H1 (cell line): Measurements from ENCODE around the gene TMEM135. TPM values are rescaled to one million over a fixed set of nuclear protein-coding genes. Genes with fewer than 3 reads are reported as not detected.

Source experiments
- CTCF ChIA-PET: fragments of 300-600 bp; sonication (Branson Sonifier 250); formaldehyde crosslinking; loops from one replicate; lab custom pipeline; 2021; ENCODE audit not compliant: partially characterized antibody; lab: Charles Lee
- POLR2A ChIA-PET: fragments of 300-600 bp; sonication (Branson Sonifier 250); formaldehyde crosslinking; loops from one replicate; lab custom pipeline; 2021; ENCODE audit warnings: inconsistent platforms; ENCODE audit not compliant: partially characterized antibody; lab: Charles Lee
- DNase-seq, 2 experiments: peaks; one replicate each; pipeline versions ENCODE4 v3.0.0 to v3.0.0-alpha.2; 2010 to 2022; ENCODE audit warnings: low spot score in 2 of 2, low read depth in 1 of 2, mixed read lengths in 1 of 2
- FAIRE-seq: peaks from 2 replicates; lab custom pipeline; 2011; peaks lifted over from hg19 to GRCh38; lab: Jason Lieb, UNC
- H2AFZ ChIP-seq: 2 replicates; pipeline ENCODE4 v1.8.1; 2012; ENCODE audit warnings: low read length, inconsistent platforms
- H2AK5ac ChIP-seq: 2 replicates; pipeline ENCODE4 v1.6.1; 2013; ENCODE audit warnings: low read depth, low read length
- H2BK120ac ChIP-seq: replicated peaks from 2 replicates; pipeline ENCODE3; 2013; ENCODE audit warnings: low read depth, low read length, inconsistent platforms
- H2BK12ac ChIP-seq: 2 replicates; pipeline ENCODE4 v1.6.1; 2013; ENCODE audit warnings: low read depth, low read length
- H2BK15ac ChIP-seq: 2 replicates; pipeline ENCODE4 v1.6.1; 2013; ENCODE audit warnings: low read length
- H2BK20ac ChIP-seq: 2 replicates; pipeline ENCODE4 v1.6.1; 2013; ENCODE audit warnings: low read length
- H2BK5ac ChIP-seq: 2 replicates; pipeline ENCODE4 v1.6.1; 2013; ENCODE audit warnings: low read depth, low read length
- H3K14ac ChIP-seq: 2 replicates; pipeline ENCODE4 v1.6.1; 2013; ENCODE audit warnings: inconsistent platforms; ENCODE audit not compliant: insufficient read length
- H3K18ac ChIP-seq: 2 replicates; pipeline ENCODE4 v1.6.1; 2013; ENCODE audit warnings: low read length; ENCODE audit errors: extremely low read depth
- H3K23ac ChIP-seq: 2 replicates; pipeline ENCODE4 v1.6.1; 2013; ENCODE audit warnings: inconsistent platforms; ENCODE audit not compliant: insufficient read length
- H3K23me2 ChIP-seq: 2 replicates; pipeline ENCODE4 v1.6.1; 2013; ENCODE audit warnings: low read depth, low read length
- H3K27ac ChIP-seq: 2 replicates; pipeline ENCODE4 v1.6.1; 2011; ENCODE audit warnings: low read depth, low read length, inconsistent platforms
- H3K27me3 ChIP-seq, 4 experiments: replicated peaks in 1 of 4; 1 replicate in 1 of 4; 2 replicates in 3 of 4; pipeline versions ENCODE4 v1.6.1 to v1.8.1; 2011 to 2013; ENCODE audit warnings: low read length in 3 of 4, mild to moderate bottlenecking in 3 of 4, inconsistent platforms in 2 of 4, mixed read lengths in 2 of 4, moderate library complexity in 1 of 4; ENCODE audit not compliant: control insufficient read depth in 3 of 4, insufficient read depth in 3 of 4; ENCODE audit errors: extremely low read depth in 1 of 4
- H3K36me3 ChIP-seq, 4 experiments: 2 replicates each; pipeline versions ENCODE4 v1.6.1 to v1.8.1; 2011 to 2013; ENCODE audit warnings: mild to moderate bottlenecking in 4 of 4, low read length in 3 of 4, moderate library complexity in 2 of 4, control low read depth in 1 of 4, inconsistent platforms in 1 of 4; ENCODE audit not compliant: insufficient read depth in 4 of 4, control insufficient read depth in 2 of 4
- H3K4ac ChIP-seq: replicated peaks from 2 replicates; pipeline ENCODE3; 2013; ENCODE audit warnings: low read length, low read depth, mixed read lengths, inconsistent platforms; ENCODE audit not compliant: insufficient read length
- H3K4me1 ChIP-seq, 4 experiments: replicated peaks in 1 of 4; 1 replicate in 1 of 4; 2 replicates in 3 of 4; pipeline versions ENCODE4 v1.6.1 to v1.8.1; 2011 to 2013; ENCODE audit warnings: low read length in 3 of 4, inconsistent platforms in 2 of 4, mixed read lengths in 1 of 4; ENCODE audit not compliant: insufficient read depth in 4 of 4, control insufficient read depth in 3 of 4
- H3K4me2 ChIP-seq, 2 experiments: 2 replicates each; pipeline versions ENCODE4 v1.6.1 to v1.8.1; 2011 to 2013; ENCODE audit warnings: low read depth in 2 of 2, low read length in 2 of 2, control low read depth in 1 of 2, inconsistent platforms in 1 of 2, mild to moderate bottlenecking in 1 of 2; ENCODE audit not compliant: insufficient read depth in 1 of 2
- H3K4me3 ChIP-seq, 4 experiments: fragments of 200-600, 300-600 bp in 1 of 4; sonication (generic), shearing (Covaris generic), sonication (Bioruptor Twin) in 1 of 4; 2 replicates each; pipeline versions ENCODE4 v1.5.1 to v1.8.1; 2011 to 2016; ENCODE audit warnings: low read length in 4 of 4, low read depth in 3 of 4, control low read depth in 2 of 4, inconsistent platforms in 2 of 4, mild to moderate bottlenecking in 2 of 4, mixed read lengths in 1 of 4, moderate library complexity in 1 of 4; ENCODE audit not compliant: insufficient read depth in 2 of 4; ENCODE audit errors: extremely low read depth in 1 of 4
- H3K56ac ChIP-seq: replicated peaks from 2 replicates; pipeline ENCODE3; 2013; ENCODE audit warnings: low read depth, mild to moderate bottlenecking, mixed read lengths, low read length, inconsistent platforms; ENCODE audit not compliant: insufficient read length
- H3K79me1 ChIP-seq: 2 replicates; pipeline ENCODE4 v1.6.1; 2013; ENCODE audit warnings: low read depth, low read length, control low read depth
- H3K79me2 ChIP-seq, 2 experiments: 2 replicates each; pipeline versions ENCODE4 v1.6.1 to v1.8.1; 2012 to 2013; ENCODE audit warnings: low read length in 2 of 2, mild to moderate bottlenecking in 2 of 2, inconsistent platforms in 1 of 2; ENCODE audit not compliant: insufficient read depth in 2 of 2, control insufficient read depth in 1 of 2
- H3K9ac ChIP-seq, 4 experiments: replicated peaks in 1 of 4; 1 replicate in 1 of 4; 2 replicates in 3 of 4; pipeline versions ENCODE4 v1.6.1 to v1.8.1; 2011 to 2013; ENCODE audit warnings: low read depth in 3 of 4, low read length in 3 of 4, control low read depth in 2 of 4, mild to moderate bottlenecking in 2 of 4, moderate library complexity in 2 of 4, inconsistent platforms in 1 of 4; ENCODE audit errors: extremely low read depth in 1 of 4
- H3K9me3 ChIP-seq, 2 experiments: 2 replicates each; pipeline versions ENCODE4 v1.6.1 to v1.8.1; 2012 to 2013; ENCODE audit warnings: mild to moderate bottlenecking in 2 of 2, moderate library complexity in 2 of 2, control low read depth in 1 of 2, inconsistent platforms in 1 of 2, low read depth in 1 of 2, low read length in 1 of 2, mixed read lengths in 1 of 2; ENCODE audit not compliant: insufficient read depth in 2 of 2
- H4K20me1 ChIP-seq, 2 experiments: replicated peaks in 1 of 2; 2 replicates each; pipeline versions ENCODE3 to v1.8.1; 2011 to 2013; ENCODE audit warnings: inconsistent platforms in 2 of 2, low read length in 2 of 2, mild to moderate bottlenecking in 1 of 2; ENCODE audit not compliant: insufficient read depth in 2 of 2, control insufficient read depth in 1 of 2
- H4K5ac ChIP-seq: 2 replicates; pipeline ENCODE4 v1.6.1; 2013; ENCODE audit warnings: low read length, low read depth, mixed read lengths, inconsistent platforms; ENCODE audit not compliant: insufficient read length
- H4K8ac ChIP-seq: 2 replicates; pipeline ENCODE4 v1.8.0; 2013; ENCODE audit warnings: mild to moderate bottlenecking, moderate library complexity, low read length, inconsistent platforms; ENCODE audit not compliant: insufficient read depth; ENCODE audit errors: extremely low read depth
- H4K91ac ChIP-seq: replicated peaks from 2 replicates; pipeline ENCODE3; 2013; ENCODE audit warnings: low read length, mixed read lengths, inconsistent platforms; ENCODE audit not compliant: insufficient read length
- CEBPB ChIP-seq: IDR thresholded peaks from 2 replicates; pipeline ENCODE4 v1.6.1; 2012; ENCODE audit warnings: low read depth, low read length
- CHD1 ChIP-seq: IDR thresholded peaks from 2 replicates; pipeline ENCODE4 v1.6.1; 2012; ENCODE audit warnings: low read depth, low read length, improper control_type of control experiment
- WGBS, 2 experiments: shearing (Covaris generic) in 1 of 2; methylation state at CpG; one replicate each; pipeline versions ENCODE4 v1.1.6 to v1.1.7; 2013 to 2015; ENCODE audit warnings: low lambda C conversion rate in 2 of 2, mixed read lengths in 2 of 2, inconsistent platforms in 1 of 2, low coverage in 1 of 2, missing lambda C conversion rate in 1 of 2; ENCODE audit not compliant: insufficient replicate concordance in 2 of 2, insufficient coverage in 1 of 2, insufficient read length in 1 of 2; ENCODE audit errors: extremely low coverage in 1 of 2, missing lambda C conversion rate in 1 of 2; 5-methylcytosine and 5-hydroxymethylcytosine counted together
- polyA plus RNA-seq, 7 experiments: library from polyadenylated mRNA; depleted of rRNA in 3 of 7; stranded (reverse) in 5 of 7; unstranded in 2 of 7; fragments of >200 nt in 5 of 7; fragments of 200-250 nt in 2 of 7; gene quantifications; 1 replicate in 5 of 7; 2 replicates in 1 of 7; 4 replicates in 1 of 7; pipeline versions ENCODE4 v1.2.1 to v1.2.3, GENCODE V29; 2011 to 2013; ENCODE audit warnings: missing spikeins in 2 of 7, mixed read lengths in 2 of 7
- total RNA-seq: library from RNA; stranded (reverse); fragmentation: NEBNext Ultra II Directional; extraction: Animal tissue kit (Norgen Biotek cat#: 25700); gene quantifications from 2 replicates; pipeline ENCODE4 v1.2.1, GENCODE V29; 2021

TMEM135 gene
- total and polyA plus RNA-seq, 2 of the 8 experiments (the other 6 are each of a cell fraction or from before 2014, with no cell fraction given): 9.3 to 31.3 TPM

- Histone ChIP-seq H3K56ac (no peak overlapping the region), H4K8ac (no peak overlapping the region), H3K23me2 (no peaks in the 10 kb centered on the region), H3K18ac (no peak overlapping the region), H3K79me1 (no peaks in the 10 kb centered on the region), H3K14ac (no peak overlapping the region), H3K4me1 (peaks cover 6 to 14% (median 9%) of the 10 kb centered on the region in 4 experiments; a peak in 5 of 7 replicates), H3K9ac (no peak overlapping the region), H3K23ac (no peak overlapping the region), H4K5ac (no peak overlapping the region), H2BK5ac (no peak overlapping the region), H3K79me2 (no peaks in the 10 kb centered on the region), H4K20me1 (no peaks in the 10 kb centered on the region), H3K36me3 (no peaks in the 10 kb centered on the region), H3K4me2 (no peak overlapping the region), H2BK20ac (no peak overlapping the region), H2AK5ac (no peak overlapping the region), H2BK15ac (no peak overlapping the region), H2BK12ac (no peak overlapping the region), H3K27me3 (no peaks in the 10 kb centered on the region), H2AFZ (peak overlapping the region; percentile 71; the same call in 1 of the 2 replicates), H3K4ac (no peak overlapping the region), H3K4me3 (no peak overlapping the region), H4K91ac (no peak overlapping the region), H3K27ac (no peak overlapping the region), H2BK120ac (no peak overlapping the region), H3K9me3 (no peaks in the 10 kb centered on the region)
- FAIRE-seq (no peak), DNase-seq (no peak)
- ChIA-PET CTCF (interaction anchor here (1.0 to 3.5 kb wide), 6 partner anchors 9 to 432 kb away, joined by 3 to 15 read pairs (median 4); no protein-coding TSS in a partner anchor), POLR2A (no interaction called here)
- TF ChIP-seq CHD1 (no peak), CEBPB (peak; percentile 75)
- 92% methylated on average over 4 of the region's 4 CpGs; no CpG with 5 or more reads in 1 of the 2 experiments for WGBS, 2 experiments
These were observed 332.2 kb downstream of the TMEM135 start for GRCh38 chr11:87369888-87370287.
